Effector CD8-positive, alpha-beta T cell (primary cell): ENCODE data around the gene ADA.
"Not testable (repeated sequence)": the region's sequence is repeated elsewhere in the genome, so short reads cannot be mapped to it uniquely, and the experiment has no call there.

Experiments
- DNase-seq: peaks from one replicate; lab custom pipeline; 2025; lab: John Stamatoyannopoulos, UW

Gene ADA

GRCh38 chr20:44678990-44679611 lies 27.6 kb upstream of the ADA start:
- DNase-seq: no peak

GRCh38 chr20:44678242-44678641 lies 26.7 kb upstream of the ADA start:
- no peak for DNase-seq

GRCh38 chr20:44672318-44672902 lies 20.9 kb upstream of the ADA start:
- DNase-seq: not testable (repeated sequence)

DNA sequence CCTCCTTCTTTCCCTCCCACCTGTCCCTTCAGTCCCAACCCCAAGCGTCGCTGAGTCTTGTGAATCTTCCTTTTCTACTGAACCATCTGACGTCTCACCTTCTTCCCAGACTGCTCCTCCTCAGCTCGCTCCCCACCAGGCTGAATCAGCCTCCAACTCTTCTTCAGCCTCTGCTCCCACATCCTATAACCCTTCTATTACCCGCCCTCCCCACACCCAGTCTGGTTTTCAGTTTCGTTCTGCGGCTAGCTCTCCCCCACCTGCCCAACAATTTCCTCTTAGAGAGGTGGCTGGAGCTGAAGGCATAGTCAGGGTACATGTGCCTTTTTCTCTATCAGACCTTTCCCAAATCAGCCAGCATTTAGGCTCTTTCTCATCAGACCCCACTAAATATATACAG lies 20.0 kb upstream of the ADA start:
- not testable (repeated sequence) for DNase-seq

- DNase-seq: not testable (repeated sequence)
Measured at GRCh38 chr20:44670851-44671250, 19.4 kb upstream of the ADA start.

- DNase-seq: no peak
Measured at GRCh38 chr20:44666066-44666465, 14.6 kb upstream of the ADA start.

DNA sequence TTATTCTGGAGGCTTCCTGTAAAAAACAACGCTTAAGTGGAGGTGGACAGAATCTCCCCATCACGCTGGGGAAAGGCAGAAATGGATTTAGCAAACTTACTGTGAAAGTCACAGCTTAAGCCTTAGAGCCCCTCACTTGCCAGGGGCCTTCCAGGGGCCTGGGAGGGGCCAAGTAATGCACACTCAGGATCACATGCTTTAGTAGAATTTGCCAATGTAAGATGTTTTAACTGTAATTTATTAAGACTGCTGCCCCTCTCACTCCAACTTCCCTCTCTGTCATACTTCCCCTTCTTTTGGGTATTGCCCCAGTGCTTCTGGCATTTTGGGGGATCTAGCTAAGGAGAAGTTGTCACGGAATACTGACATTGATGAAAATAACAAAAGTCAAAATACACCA lies 12.6 kb upstream of the ADA start:
- DNase-seq: no peak

DNA sequence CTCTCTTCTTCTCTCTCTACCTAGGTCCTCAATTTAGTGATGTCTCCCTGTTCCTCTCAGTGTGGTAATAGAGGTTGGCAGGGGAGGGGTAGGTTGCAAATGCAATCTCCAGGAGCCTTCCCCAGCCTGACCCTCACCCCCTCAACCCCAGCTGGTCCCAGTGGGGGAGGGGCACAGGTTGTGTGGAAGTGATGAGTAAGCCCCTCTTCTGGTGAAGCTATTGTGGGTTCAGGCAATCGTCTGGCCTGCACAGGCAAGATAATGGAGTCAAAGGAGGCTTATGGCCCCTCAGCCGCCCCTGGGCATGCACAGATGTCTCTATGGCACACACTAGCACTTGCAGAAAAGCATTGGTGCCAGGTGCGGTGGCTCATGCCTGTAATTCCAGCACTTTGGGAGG lies 10.8 kb upstream of the ADA start:
- no peak for DNase-seq

DNA sequence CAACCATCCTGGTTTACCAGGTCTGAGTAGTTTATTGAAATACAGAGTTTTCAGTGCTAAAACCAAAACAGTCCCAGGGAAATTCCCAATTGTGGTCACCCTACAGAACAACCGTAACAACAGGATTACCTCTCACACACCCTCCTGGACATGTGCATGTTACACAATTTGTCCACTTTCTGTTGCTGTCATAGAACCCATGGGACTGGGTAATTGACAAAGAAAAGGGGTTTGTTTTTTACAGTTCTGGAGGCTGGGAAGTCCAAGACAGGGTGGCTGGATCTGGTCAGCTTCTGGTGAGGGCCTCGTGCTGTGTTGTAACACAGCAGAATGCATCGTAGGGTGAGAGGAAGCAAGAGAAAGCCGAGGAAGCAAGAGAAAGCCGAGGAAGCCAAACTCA lies 9.1 kb upstream of the ADA start:
- no peak for DNase-seq

DNA sequence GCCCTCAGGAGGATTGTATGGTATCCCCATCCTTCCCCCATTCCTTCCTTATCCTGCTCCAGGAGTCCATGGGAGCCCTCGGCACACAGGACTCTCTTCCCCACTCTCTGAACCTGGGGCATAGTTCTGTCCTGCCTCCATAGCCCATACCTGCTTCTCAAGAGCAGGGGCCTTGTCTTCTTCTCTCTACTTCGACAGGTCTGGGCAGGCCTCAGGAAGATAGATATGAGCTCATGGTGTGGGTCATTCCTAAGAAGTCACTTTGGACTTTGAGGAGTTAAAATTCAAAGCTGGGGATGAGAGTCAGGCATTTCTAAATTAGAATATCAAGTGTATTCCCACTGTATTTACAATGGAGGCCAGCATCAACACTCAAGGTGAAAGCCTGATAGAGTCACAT lies 8.4 kb upstream of the ADA start:
- no peak for DNase-seq

DNA sequence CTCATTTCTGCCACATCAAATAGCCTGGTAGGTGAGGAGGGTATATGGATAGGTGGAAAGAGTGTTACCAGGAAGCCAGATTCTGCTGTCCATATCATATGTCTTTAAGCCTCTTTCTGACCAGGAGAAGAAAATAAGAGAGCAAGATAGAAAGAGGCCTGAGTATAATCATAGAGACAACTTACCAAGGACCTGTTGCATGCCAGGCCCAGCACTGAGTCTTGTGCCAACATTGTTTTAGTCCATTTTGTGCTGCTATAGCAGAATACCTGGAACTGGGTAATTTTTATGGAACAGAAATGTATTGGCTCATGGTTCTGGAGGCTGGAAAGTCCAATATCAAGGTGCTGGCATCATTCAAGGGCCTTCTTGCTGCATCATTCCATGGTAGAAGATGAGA lies 7.3 kb upstream of the ADA start:
- DNase-seq: no peak

GRCh38 chr20:44657875-44658274 lies 6.4 kb upstream of the ADA start:
- no peak for DNase-seq

GRCh38 chr20:44656448-44656847 lies 4.9 kb upstream of the ADA start:
- DNase-seq: no peak

GRCh38 chr20:44654210-44654609 lies 2.7 kb upstream of the ADA start:
- not testable (repeated sequence) for DNase-seq

- no peak for DNase-seq
Measured at GRCh38 chr20:44653546-44653945, 2.0 kb upstream of the ADA start.

DNA sequence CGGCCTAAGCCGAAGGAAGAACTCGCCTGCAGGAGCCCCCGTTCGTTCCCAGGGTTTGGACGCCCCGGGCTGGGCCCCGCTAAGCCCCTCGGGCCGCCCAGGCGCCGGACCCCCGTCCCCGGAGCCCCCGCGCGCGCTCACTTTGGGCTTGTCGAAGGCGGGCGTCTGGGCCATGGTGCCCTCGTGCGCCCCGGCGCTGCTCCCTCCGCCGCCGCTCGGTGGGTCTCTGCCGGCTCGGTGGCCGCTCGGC lies 140 bp downstream of the ADA start:
- no peak for DNase-seq

- no peak for DNase-seq
Measured at GRCh38 chr20:44650771-44651433, 597 bp downstream of the ADA start.

DNA sequence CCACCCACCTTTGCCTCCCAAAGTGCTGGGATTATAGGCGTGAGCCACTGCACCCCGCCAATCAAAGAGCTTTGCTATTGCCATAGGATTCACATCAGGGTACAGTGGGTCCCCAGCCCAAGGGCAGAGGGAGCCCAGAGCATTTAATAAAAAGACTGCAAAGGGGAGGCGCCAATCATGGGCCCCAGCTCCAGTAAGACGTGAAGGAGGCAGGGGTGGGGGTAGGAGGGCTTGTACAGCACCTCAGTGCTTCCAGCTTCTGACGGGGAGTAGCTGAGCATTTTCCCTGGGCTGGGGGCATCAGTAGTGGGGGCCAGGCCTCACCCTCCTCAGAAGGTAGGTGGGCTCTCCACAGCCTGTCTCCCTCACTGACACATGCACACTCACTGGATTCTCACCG lies 1.5 kb downstream of the ADA start:
- DNase-seq: no peak

- DNase-seq: no peak
Measured at GRCh38 chr20:44649126-44649525, 2.4 kb downstream of the ADA start.

DNA sequence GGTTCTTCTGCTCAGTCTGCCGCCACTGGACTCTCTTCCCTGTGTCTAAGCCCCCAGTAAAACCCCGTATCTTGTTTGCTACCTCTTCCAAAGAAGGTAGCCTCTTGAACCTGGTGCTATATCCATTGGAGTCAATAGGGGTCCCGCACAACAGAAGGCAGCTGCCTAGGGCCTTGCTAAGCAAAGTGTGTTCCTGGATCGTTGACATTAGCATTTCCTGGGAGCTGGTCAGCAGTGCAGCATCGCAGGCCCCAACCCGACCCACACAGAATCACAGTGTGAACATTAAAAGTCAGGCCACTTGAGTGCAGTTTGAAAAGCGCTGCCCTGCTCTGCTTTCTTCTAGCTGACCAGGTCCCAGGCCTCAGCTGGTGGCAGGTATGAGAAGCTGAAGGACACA lies 2.9 kb downstream of the ADA start:
- no peak for DNase-seq

- no peak for DNase-seq
Measured at GRCh38 chr20:44648068-44648467, 3.4 kb downstream of the ADA start.

GRCh38 chr20:44646641-44647274 lies 4.7 kb downstream of the ADA start:
- DNase-seq: no peak

DNA sequence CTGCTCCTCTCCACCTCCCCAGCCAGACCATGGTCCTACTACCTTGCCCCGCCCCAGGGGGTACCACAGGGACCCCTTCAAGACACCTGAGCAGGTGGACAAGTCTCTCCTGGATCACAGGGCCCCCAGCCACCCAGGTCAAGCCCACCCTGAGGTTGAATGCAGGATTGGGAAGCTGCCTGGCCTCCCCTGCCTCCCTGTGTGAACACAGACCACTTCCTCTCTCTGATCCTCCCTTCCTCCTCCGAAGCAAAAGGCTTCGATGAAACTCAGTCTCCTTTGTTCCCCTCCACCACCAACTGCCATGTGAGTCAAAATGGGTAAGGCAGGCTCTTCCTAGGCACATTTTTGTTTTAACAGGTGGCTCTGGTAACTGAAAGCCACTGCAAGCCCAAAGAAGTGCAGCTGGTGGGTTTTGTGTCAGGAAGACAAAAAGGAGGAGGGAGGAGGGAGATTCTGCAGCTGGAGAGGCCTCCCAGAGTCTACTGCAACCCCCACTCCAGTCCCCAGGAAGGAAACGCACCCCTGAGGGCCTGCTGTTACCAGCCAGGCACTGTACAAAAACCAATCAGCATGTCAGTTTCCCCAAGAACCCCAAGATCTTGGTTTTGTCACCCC lies 5.4 kb downstream of the ADA start:
- no peak for DNase-seq
